ENCODE data around the gene OR5K2. TPM values are rescaled to one million over a fixed set of nuclear protein-coding genes. Genes with fewer than 3 reads are reported as not detected.

The OR5K2 gene
- total RNA-seq, 1 experiment from 2014 or later, result not detected

- ChIA-PET POLR2A (no interaction called here), CTCF (interaction anchor here (1.6 to 1.8 kb wide), 2 partner anchors 9 to 126 kb away, joined by 5 to 6 read pairs; partner anchors contain the start of gene CLDND1)
- Mint-ChIP-seq H3K4me1 (peaks cover 6% of the 10 kb centered on the region), H3K9me3 (no peaks in the 10 kb centered on the region), H3K27me3 (ENCODE audit: low read depth) (no peaks in the 10 kb centered on the region), H3K4me3 (no peak within 1 kb of the TSS), H3K36me3 (no peaks in the 10 kb centered on the region), H3K27ac (no peak within 1 kb of the TSS)
- DNase-seq (ENCODE audit: low spot score), result no peak
- ATAC-seq, result no peak
- TF ChIP-seq HMGA2 (CRISPR knock-in tag; IDR thresholded peaks at IDR 0.05), result no peak
- TF ChIP-seq FOXP1 (CRISPR knock-in tag; IDR thresholded peaks at IDR 0.05; ENCODE audit: borderline replicate concordance), result no peak
- no peak for TF ChIP-seq JUN (CRISPR knock-in tag; IDR thresholded peaks at IDR 0.05)
- TF ChIP-seq OVOL2 (CRISPR knock-in tag; IDR thresholded peaks at IDR 0.05; ENCODE audit: borderline replicate concordance), result no peak
- TF ChIP-seq RORB (CRISPR knock-in tag; IDR thresholded peaks at IDR 0.05), result no peak
- no peak for TF ChIP-seq CBFB (CRISPR knock-in tag; IDR thresholded peaks at IDR 0.05; ENCODE audit: low read depth)
- no peak for TF ChIP-seq PRDM15 (CRISPR knock-in tag; IDR thresholded peaks at IDR 0.05)
- no peak for TF ChIP-seq ZNF138 (CRISPR knock-in tag; conservative IDR thresholded peaks at IDR 0.05)
- TF ChIP-seq E2F1 (CRISPR knock-in tag; IDR thresholded peaks at IDR 0.05), result no peak
- TF ChIP-seq ZNF512 (CRISPR knock-in tag; IDR thresholded peaks at IDR 0.05; ENCODE audit: borderline replicate concordance), result no peak
Observed at GRCh38 chr3:98531622-98532274, 34.3 kb downstream of the OR5K2 start, which contains the start of gene GPR15. Gene GPR15, plus strand, starts transcription at chr3:98531978. Its CDS starts 56 bp downstream, at chr3:98532034.

GRCh38 chr3:98532275-98532637, 34.8 kb downstream of the OR5K2 start:
- Mint-ChIP-seq H3K36me3 (no peaks in the 10 kb centered on the region), H3K4me1 (peaks cover 6% of the 10 kb centered on the region), H3K27ac (no peak overlapping the region), H3K9me3 (no peaks in the 10 kb centered on the region), H3K4me3 (no peak overlapping the region), H3K27me3 (ENCODE audit: low read depth) (no peaks in the 10 kb centered on the region)
- ChIA-PET CTCF (interaction anchor here (1.6 to 1.8 kb wide), 2 partner anchors 9 to 125 kb away, joined by 5 to 6 read pairs; partner anchors contain the start of gene CLDND1), POLR2A (no interaction called here)
- ATAC-seq, result no peak
- no peak for DNase-seq (ENCODE audit: low spot score)
- TF ChIP-seq NFYB (CRISPR knock-in tag; conservative IDR thresholded peaks at IDR 0.05; ENCODE audit: low read depth), result no peak
- no peak for TF ChIP-seq JUN (CRISPR knock-in tag; IDR thresholded peaks at IDR 0.05)
- no peak for TF ChIP-seq SOX15 (CRISPR knock-in tag; IDR thresholded peaks at IDR 0.05)
- no peak for TF ChIP-seq ZNF512 (CRISPR knock-in tag; IDR thresholded peaks at IDR 0.05; ENCODE audit: borderline replicate concordance)
- no peak for TF ChIP-seq ZNF138 (CRISPR knock-in tag; conservative IDR thresholded peaks at IDR 0.05)
- TF ChIP-seq TEAD1 (CRISPR knock-in tag; IDR thresholded peaks at IDR 0.05), result no peak
- no peak for TF ChIP-seq ZNF532 (CRISPR knock-in tag; IDR thresholded peaks at IDR 0.05; ENCODE audit: borderline replicate concordance)
- no peak for TF ChIP-seq NR3C1 (CRISPR knock-in tag; conservative IDR thresholded peaks at IDR 0.05; ENCODE audit: low read depth)
- TF ChIP-seq E2F5 (CRISPR knock-in tag; IDR thresholded peaks at IDR 0.05), result no peak

All from WTC11 (cell line).